H1 (cell line): Measurements from ENCODE around the gene TTYH2. TPM values are rescaled to one million over a fixed set of nuclear protein-coding genes. Genes with fewer than 3 reads are reported as not detected.

Experiments used
- CTCF ChIA-PET: fragments of 300-600 bp; sonication (Branson Sonifier 250); formaldehyde crosslinking; loops from one replicate; lab custom pipeline; 2021; ENCODE audit not compliant: partially characterized antibody; lab: Charles Lee
- POLR2A ChIA-PET: fragments of 300-600 bp; sonication (Branson Sonifier 250); formaldehyde crosslinking; loops from one replicate; lab custom pipeline; 2021; ENCODE audit warnings: inconsistent platforms; ENCODE audit not compliant: partially characterized antibody; lab: Charles Lee
- DNase-seq, 2 experiments: peaks; one replicate each; pipeline versions ENCODE4 v3.0.0 to v3.0.0-alpha.2; 2010 to 2022; ENCODE audit warnings: low spot score in 2 of 2, low read depth in 1 of 2, mixed read lengths in 1 of 2
- FAIRE-seq: peaks from 2 replicates; lab custom pipeline; 2011; peaks lifted over from hg19 to GRCh38; lab: Jason Lieb, UNC
- H2AFZ ChIP-seq: 2 replicates; pipeline ENCODE4 v1.8.1; 2012; ENCODE audit warnings: low read length, inconsistent platforms
- H2AK5ac ChIP-seq: 2 replicates; pipeline ENCODE4 v1.6.1; 2013; ENCODE audit warnings: low read depth, low read length
- H2BK120ac ChIP-seq: replicated peaks from 2 replicates; pipeline ENCODE3; 2013; ENCODE audit warnings: low read depth, low read length, inconsistent platforms
- H2BK12ac ChIP-seq: 2 replicates; pipeline ENCODE4 v1.6.1; 2013; ENCODE audit warnings: low read depth, low read length
- H2BK15ac ChIP-seq: 2 replicates; pipeline ENCODE4 v1.6.1; 2013; ENCODE audit warnings: low read length
- H2BK20ac ChIP-seq: 2 replicates; pipeline ENCODE4 v1.6.1; 2013; ENCODE audit warnings: low read length
- H2BK5ac ChIP-seq: 2 replicates; pipeline ENCODE4 v1.6.1; 2013; ENCODE audit warnings: low read depth, low read length
- H3K14ac ChIP-seq: 2 replicates; pipeline ENCODE4 v1.6.1; 2013; ENCODE audit warnings: inconsistent platforms; ENCODE audit not compliant: insufficient read length
- H3K18ac ChIP-seq: 2 replicates; pipeline ENCODE4 v1.6.1; 2013; ENCODE audit warnings: low read length; ENCODE audit errors: extremely low read depth
- H3K23ac ChIP-seq: 2 replicates; pipeline ENCODE4 v1.6.1; 2013; ENCODE audit warnings: inconsistent platforms; ENCODE audit not compliant: insufficient read length
- H3K23me2 ChIP-seq: 2 replicates; pipeline ENCODE4 v1.6.1; 2013; ENCODE audit warnings: low read depth, low read length
- H3K27ac ChIP-seq: 2 replicates; pipeline ENCODE4 v1.6.1; 2011; ENCODE audit warnings: low read depth, low read length, inconsistent platforms
- H3K27me3 ChIP-seq, 4 experiments: replicated peaks in 1 of 4; 1 replicate in 1 of 4; 2 replicates in 3 of 4; pipeline versions ENCODE4 v1.6.1 to v1.8.1; 2011 to 2013; ENCODE audit warnings: low read length in 3 of 4, mild to moderate bottlenecking in 3 of 4, inconsistent platforms in 2 of 4, mixed read lengths in 2 of 4, moderate library complexity in 1 of 4; ENCODE audit not compliant: control insufficient read depth in 3 of 4, insufficient read depth in 3 of 4; ENCODE audit errors: extremely low read depth in 1 of 4
- H3K36me3 ChIP-seq, 4 experiments: 2 replicates each; pipeline versions ENCODE4 v1.6.1 to v1.8.1; 2011 to 2013; ENCODE audit warnings: mild to moderate bottlenecking in 4 of 4, low read length in 3 of 4, moderate library complexity in 2 of 4, control low read depth in 1 of 4, inconsistent platforms in 1 of 4; ENCODE audit not compliant: insufficient read depth in 4 of 4, control insufficient read depth in 2 of 4
- H3K4ac ChIP-seq: replicated peaks from 2 replicates; pipeline ENCODE3; 2013; ENCODE audit warnings: low read length, low read depth, mixed read lengths, inconsistent platforms; ENCODE audit not compliant: insufficient read length
- H3K4me1 ChIP-seq, 4 experiments: replicated peaks in 1 of 4; 1 replicate in 1 of 4; 2 replicates in 3 of 4; pipeline versions ENCODE4 v1.6.1 to v1.8.1; 2011 to 2013; ENCODE audit warnings: low read length in 3 of 4, inconsistent platforms in 2 of 4, mixed read lengths in 1 of 4; ENCODE audit not compliant: insufficient read depth in 4 of 4, control insufficient read depth in 3 of 4
- H3K4me2 ChIP-seq, 2 experiments: 2 replicates each; pipeline versions ENCODE4 v1.6.1 to v1.8.1; 2011 to 2013; ENCODE audit warnings: low read depth in 2 of 2, low read length in 2 of 2, control low read depth in 1 of 2, inconsistent platforms in 1 of 2, mild to moderate bottlenecking in 1 of 2; ENCODE audit not compliant: insufficient read depth in 1 of 2
- H3K4me3 ChIP-seq, 4 experiments: fragments of 200-600, 300-600 bp in 1 of 4; sonication (generic), shearing (Covaris generic), sonication (Bioruptor Twin) in 1 of 4; 2 replicates each; pipeline versions ENCODE4 v1.5.1 to v1.8.1; 2011 to 2016; ENCODE audit warnings: low read length in 4 of 4, low read depth in 3 of 4, control low read depth in 2 of 4, inconsistent platforms in 2 of 4, mild to moderate bottlenecking in 2 of 4, mixed read lengths in 1 of 4, moderate library complexity in 1 of 4; ENCODE audit not compliant: insufficient read depth in 2 of 4; ENCODE audit errors: extremely low read depth in 1 of 4
- H3K56ac ChIP-seq: replicated peaks from 2 replicates; pipeline ENCODE3; 2013; ENCODE audit warnings: low read depth, mild to moderate bottlenecking, mixed read lengths, low read length, inconsistent platforms; ENCODE audit not compliant: insufficient read length
- H3K79me1 ChIP-seq: 2 replicates; pipeline ENCODE4 v1.6.1; 2013; ENCODE audit warnings: low read depth, low read length, control low read depth
- H3K79me2 ChIP-seq, 2 experiments: 2 replicates each; pipeline versions ENCODE4 v1.6.1 to v1.8.1; 2012 to 2013; ENCODE audit warnings: low read length in 2 of 2, mild to moderate bottlenecking in 2 of 2, inconsistent platforms in 1 of 2; ENCODE audit not compliant: insufficient read depth in 2 of 2, control insufficient read depth in 1 of 2
- H3K9ac ChIP-seq, 4 experiments: replicated peaks in 1 of 4; 1 replicate in 1 of 4; 2 replicates in 3 of 4; pipeline versions ENCODE4 v1.6.1 to v1.8.1; 2011 to 2013; ENCODE audit warnings: low read depth in 3 of 4, low read length in 3 of 4, control low read depth in 2 of 4, mild to moderate bottlenecking in 2 of 4, moderate library complexity in 2 of 4, inconsistent platforms in 1 of 4; ENCODE audit errors: extremely low read depth in 1 of 4
- H3K9me3 ChIP-seq, 2 experiments: 2 replicates each; pipeline versions ENCODE4 v1.6.1 to v1.8.1; 2012 to 2013; ENCODE audit warnings: mild to moderate bottlenecking in 2 of 2, moderate library complexity in 2 of 2, control low read depth in 1 of 2, inconsistent platforms in 1 of 2, low read depth in 1 of 2, low read length in 1 of 2, mixed read lengths in 1 of 2; ENCODE audit not compliant: insufficient read depth in 2 of 2
- H4K20me1 ChIP-seq, 2 experiments: replicated peaks in 1 of 2; 2 replicates each; pipeline versions ENCODE3 to v1.8.1; 2011 to 2013; ENCODE audit warnings: inconsistent platforms in 2 of 2, low read length in 2 of 2, mild to moderate bottlenecking in 1 of 2; ENCODE audit not compliant: insufficient read depth in 2 of 2, control insufficient read depth in 1 of 2
- H4K5ac ChIP-seq: 2 replicates; pipeline ENCODE4 v1.6.1; 2013; ENCODE audit warnings: low read length, low read depth, mixed read lengths, inconsistent platforms; ENCODE audit not compliant: insufficient read length
- H4K8ac ChIP-seq: 2 replicates; pipeline ENCODE4 v1.8.0; 2013; ENCODE audit warnings: mild to moderate bottlenecking, moderate library complexity, low read length, inconsistent platforms; ENCODE audit not compliant: insufficient read depth; ENCODE audit errors: extremely low read depth
- H4K91ac ChIP-seq: replicated peaks from 2 replicates; pipeline ENCODE3; 2013; ENCODE audit warnings: low read length, mixed read lengths, inconsistent platforms; ENCODE audit not compliant: insufficient read length
- ATF2 ChIP-seq: IDR thresholded peaks from 2 replicates; pipeline ENCODE4 v1.6.1; 2012; ENCODE audit warnings: low read length, inconsistent platforms
- BACH1 ChIP-seq: IDR thresholded peaks from 2 replicates; pipeline ENCODE4 v1.6.1; 2012; ENCODE audit warnings: low read length, improper control_type of control experiment
- CREB1 ChIP-seq: IDR thresholded peaks from 2 replicates; pipeline ENCODE4 v1.6.1; 2012; ENCODE audit warnings: inconsistent platforms
- CTBP2 ChIP-seq: IDR thresholded peaks from 2 replicates; pipeline ENCODE4 v1.7.0; 2011; ENCODE audit warnings: borderline replicate concordance, mild to moderate bottlenecking, moderate library complexity, mixed read lengths, low read length; ENCODE audit not compliant: insufficient read depth, insufficient read length
- FOSL1 ChIP-seq: IDR thresholded peaks from 2 replicates; pipeline ENCODE4 v1.6.1; 2011; ENCODE audit warnings: mild to moderate bottlenecking, low read depth, low read length, moderate library complexity; ENCODE audit not compliant: insufficient read depth
- HDAC2 ChIP-seq, 2 experiments: fragments of 300-600 bp in 1 of 2; sonication (generic) in 1 of 2; IDR thresholded peaks; 2 replicates each; pipeline ENCODE4 v1.6.1; 2011 to 2012; ENCODE audit warnings: low read depth in 2 of 2, low read length in 2 of 2, mild to moderate bottlenecking in 2 of 2, moderate library complexity in 2 of 2, borderline replicate concordance in 1 of 2, inconsistent platforms in 1 of 2
- MAFK ChIP-seq: IDR thresholded peaks from 2 replicates; pipeline ENCODE4 v1.6.1; 2012; ENCODE audit warnings: low read depth, mild to moderate bottlenecking, improper control_type of control experiment, low read length
- MAX ChIP-seq: IDR thresholded peaks from 2 replicates; pipeline ENCODE4 v1.6.1; 2012; ENCODE audit warnings: inconsistent platforms
- POLR2A ChIP-seq, 2 experiments: IDR thresholded peaks; 1 replicate in 1 of 2; 2 replicates in 1 of 2; pipeline ENCODE4 v1.6.1; 2011; ENCODE audit warnings: low read depth in 2 of 2, low read length in 2 of 2, mild to moderate bottlenecking in 2 of 2; ENCODE audit errors: control extremely low read depth in 1 of 2
- POU5F1 ChIP-seq: IDR thresholded peaks from 2 replicates; pipeline ENCODE4 v1.6.1; 2011; ENCODE audit warnings: low read depth, mild to moderate bottlenecking, low read length, moderate library complexity
- RXRA ChIP-seq: IDR thresholded peaks from 2 replicates; pipeline ENCODE4 v1.6.1; 2011; ENCODE audit warnings: low read depth, mild to moderate bottlenecking, low read length, moderate library complexity; ENCODE audit not compliant: insufficient read depth
- SIRT6 ChIP-seq: IDR thresholded peaks from one replicate; pipeline ENCODE4 v1.7.1; 2012; ENCODE audit warnings: low read length, inconsistent platforms
- TBP ChIP-seq: IDR thresholded peaks from 2 replicates; pipeline ENCODE4 v1.6.1; 2011; ENCODE audit warnings: low read depth, low read length, improper control_type of control experiment
- WGBS, 2 experiments: shearing (Covaris generic) in 1 of 2; methylation state at CpG; one replicate each; pipeline versions ENCODE4 v1.1.6 to v1.1.7; 2013 to 2015; ENCODE audit warnings: low lambda C conversion rate in 2 of 2, mixed read lengths in 2 of 2, inconsistent platforms in 1 of 2, low coverage in 1 of 2, missing lambda C conversion rate in 1 of 2; ENCODE audit not compliant: insufficient replicate concordance in 2 of 2, insufficient coverage in 1 of 2, insufficient read length in 1 of 2; ENCODE audit errors: extremely low coverage in 1 of 2, missing lambda C conversion rate in 1 of 2; 5-methylcytosine and 5-hydroxymethylcytosine counted together
- polyA plus RNA-seq, 7 experiments: library from polyadenylated mRNA; depleted of rRNA in 3 of 7; stranded (reverse) in 5 of 7; unstranded in 2 of 7; fragments of >200 nt in 5 of 7; fragments of 200-250 nt in 2 of 7; gene quantifications; 1 replicate in 5 of 7; 2 replicates in 1 of 7; 4 replicates in 1 of 7; pipeline versions ENCODE4 v1.2.1 to v1.2.3, GENCODE V29; 2011 to 2013; ENCODE audit warnings: missing spikeins in 2 of 7, mixed read lengths in 2 of 7
- total RNA-seq: library from RNA; stranded (reverse); fragmentation: NEBNext Ultra II Directional; extraction: Animal tissue kit (Norgen Biotek cat#: 25700); gene quantifications from 2 replicates; pipeline ENCODE4 v1.2.1, GENCODE V29; 2021

Gene TTYH2
- total and polyA plus RNA-seq, 2 of the 8 experiments (the other 6 are each of a cell fraction or from before 2014, with no cell fraction given) = 3.2 to 9.2 TPM

GRCh38 chr17:74276541-74277009, 63.2 kb downstream of the TTYH2 start:
- Histone ChIP-seq H3K23ac (no peak overlapping the region), H3K27ac (no peak overlapping the region), H2AFZ (no peak overlapping the region), H4K5ac (no peak overlapping the region), H4K20me1 (no peaks in the 10 kb centered on the region), H2BK15ac (no peak overlapping the region), H3K79me1 (no peaks in the 10 kb centered on the region), H3K4ac (no peak overlapping the region), H3K9ac (no peak overlapping the region), H3K27me3 (peaks cover 0 to 17% (median 15%) of the 10 kb centered on the region in 4 experiments; a peak in 6 of 7 replicates), H2BK20ac (no peak overlapping the region), H3K4me2 (no peak overlapping the region), H2BK12ac (no peak overlapping the region), H4K8ac (no peak overlapping the region), H3K4me3 (no peak overlapping the region), H2BK5ac (no peak overlapping the region), H2AK5ac (no peak overlapping the region), H3K79me2 (no peaks in the 10 kb centered on the region), H3K23me2 (peaks cover 3% of the 10 kb centered on the region; the same call in 1 of the 2 replicates), H3K56ac (no peak overlapping the region), H3K9me3 (no peaks in the 10 kb centered on the region), H3K4me1 (peaks cover 0 to 5% (median 3%) of the 10 kb centered on the region in 4 experiments; a peak in 6 of 7 replicates), H3K18ac (no peak overlapping the region), H2BK120ac (no peak overlapping the region), H3K36me3 (no peaks in the 10 kb centered on the region), H3K14ac (no peak overlapping the region), H4K91ac (no peak overlapping the region)
- DNase-seq (no peak), FAIRE-seq (no peak)
- CTCF ChIA-PET = interaction anchor here (2.6 to 3.3 kb wide), 2 partner anchors 8 to 22 kb away, joined by 9 to 18 read pairs; no protein-coding TSS in a partner anchor
- POLR2A ChIA-PET = no interaction called here
- 71% methylated on average over 5 of the region's 5 CpGs; no CpG with 5 or more reads in 1 of the 2 experiments for WGBS, 2 experiments
- TF ChIP-seq TBP (no peak), CREB1 (no peak), ATF2 (no peak), POU5F1 (no peak), POLR2A (IDR thresholded peaks at IDR 0.05; ENCODE audit: control extremely low read depth in 1 of 2, low read depth in 2 of 2, low read length in 2 of 2) (no peak), CTBP2 (no peak), FOSL1 (no peak), RXRA (no peak), MAFK (no peak), MAX (no peak), SIRT6 (no peak), BACH1 (no peak), HDAC2 (IDR thresholded peaks at IDR 0.05; ENCODE audit: borderline replicate concordance in 1 of 2, low read depth in 2 of 2, low read length in 2 of 2) (no peak)
